Kidney epithelial cell (primary cell): Measurements from ENCODE around the gene NTNG1. TPM values are rescaled to one million over a fixed set of nuclear protein-coding genes. Genes with fewer than 3 reads are reported as not detected.

Experiments used
- DNase-seq: peaks from one replicate; pipeline ENCODE4 v3.0.0-alpha.2; 2010; ENCODE audit warnings: low read depth
- H3K27me3 ChIP-seq: 2 replicates; pipeline ENCODE4 v1.6.0; 2011; ENCODE audit warnings: low read length; ENCODE audit not compliant: control insufficient read depth, insufficient read depth
- H3K36me3 ChIP-seq: 2 replicates; pipeline ENCODE4 v1.5.1; 2011; ENCODE audit warnings: low read length; ENCODE audit not compliant: control insufficient read depth, insufficient read depth
- H3K4me3 ChIP-seq: 2 replicates; pipeline ENCODE4 v1.5.1; 2011; ENCODE audit warnings: low read depth, mild to moderate bottlenecking, control low read depth, low read length
- CTCF ChIP-seq: IDR thresholded peaks from 2 replicates; pipeline ENCODE4 v1.5.1; 2011; ENCODE audit warnings: mild to moderate bottlenecking, moderate library complexity, low read length, control low read depth, inconsistent platforms; ENCODE audit not compliant: insufficient read depth, poor library complexity, severe bottlenecking
- total RNA-seq: library from RNA; depleted of rRNA; stranded (reverse); fragments of >200 nt; gene quantifications from 2 replicates; pipeline ENCODE4 v1.2.3, GENCODE V29; 2015

NTNG1 gene
- total RNA-seq, 1 donor from 2014 or later: 3.7 TPM

GRCh38 chr1:107147843-107148242, 7.0 kb downstream of the NTNG1 start:
- no peak for DNase-seq

GRCh38 chr1:107149946-107150345, 9.1 kb downstream of the NTNG1 start:
- no peak for TF ChIP-seq CTCF
- H3K36me3 ChIP-seq: no peaks in the 10 kb centered on the region
- H3K27me3 ChIP-seq: no peaks in the 10 kb centered on the region
- no peak for DNase-seq
- H3K4me3 ChIP-seq: no peak overlapping the region

More at GRCh38 chr1:107147843-107148242, 7.0 kb downstream of the NTNG1 start:
- no peak overlapping the region for H3K4me3 ChIP-seq
- no peaks in the 10 kb centered on the region for H3K27me3 ChIP-seq
- no peak for TF ChIP-seq CTCF
- H3K36me3 ChIP-seq: no peaks in the 10 kb centered on the region

GRCh38 chr1:107151295-107151694, 10.5 kb downstream of the NTNG1 start:
- no peaks in the 10 kb centered on the region for H3K36me3 ChIP-seq
- no peak overlapping the region for H3K4me3 ChIP-seq
- no peaks in the 10 kb centered on the region for H3K27me3 ChIP-seq
- TF ChIP-seq CTCF: no peak
- no peak for DNase-seq

GRCh38 chr1:107152395-107152794, 11.6 kb downstream of the NTNG1 start:
- DNase-seq: no peak
- H3K4me3 ChIP-seq: no peak overlapping the region
- no peaks in the 10 kb centered on the region for H3K27me3 ChIP-seq
- TF ChIP-seq CTCF: no peak
- H3K36me3 ChIP-seq: no peaks in the 10 kb centered on the region

GRCh38 chr1:107153014-107153413, 12.2 kb downstream of the NTNG1 start:
- DNase-seq: no peak
- no peak overlapping the region for H3K4me3 ChIP-seq
- no peaks in the 10 kb centered on the region for H3K36me3 ChIP-seq
- no peaks in the 10 kb centered on the region for H3K27me3 ChIP-seq
- TF ChIP-seq CTCF: peak; percentile 41

- Histone ChIP-seq H3K27me3 (no peaks in the 10 kb centered on the region), H3K36me3 (no peaks in the 10 kb centered on the region), H3K4me3 (no peak overlapping the region)
- no peak for TF ChIP-seq CTCF
- no peak for DNase-seq
Observed at GRCh38 chr1:107158496-107158895, 17.7 kb downstream of the NTNG1 start.
